ENCODE measurements around the gene CACNA2D2. TPM values are rescaled to one million over a fixed set of nuclear protein-coding genes. Genes with fewer than 3 reads are reported as not detected.
A peak's percentile ranks its signal among the peaks of the same experiment; 100 is the strongest.

The CACNA2D2 gene
- total and polyA plus RNA-seq, 2 of the 13 experiments (the other 11 are each of a cell fraction or from before 2014, with no cell fraction given) = not detected

DNA sequence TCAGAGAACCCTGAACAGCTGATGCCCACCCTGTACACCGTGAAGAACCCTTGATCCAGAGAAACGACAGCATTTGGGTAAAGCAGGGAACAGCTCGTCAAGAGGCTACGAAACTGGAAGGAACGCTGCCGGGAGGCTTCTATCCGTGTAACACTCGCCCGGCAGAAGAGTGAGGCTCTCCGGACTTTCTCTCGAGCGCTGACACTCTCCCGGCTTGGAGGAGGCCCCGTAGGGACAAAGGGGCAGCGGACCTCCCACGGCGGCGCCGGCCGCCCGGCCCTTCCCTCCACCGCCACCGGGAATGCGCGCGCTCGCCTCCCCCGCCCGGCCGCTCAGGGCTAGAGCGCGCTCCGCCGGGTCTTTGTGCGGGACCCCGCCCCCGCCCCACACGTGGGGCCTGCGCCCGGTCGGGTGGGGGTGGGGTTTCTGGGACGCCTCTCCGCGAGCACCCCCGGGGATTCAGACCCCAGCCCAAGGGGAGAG is 182.5 kb downstream of the CACNA2D2 start (continued):
- no peak for TF ChIP-seq HIC2 (CRISPR knock-in tag; IDR thresholded peaks at IDR 0.05; ENCODE audit: low read depth)
- TF ChIP-seq ZNF225 (CRISPR knock-in tag; IDR thresholded peaks at IDR 0.05) = peak; percentile 18; the same call in 1 of the 2 replicates
- no peak for TF ChIP-seq POLR2AphosphoS2 (IDR thresholded peaks at IDR 0.05; ENCODE audit: low read depth, low read length)
- no peak; the same call in 1 of the 2 replicates for TF ChIP-seq POLR2G (IDR thresholded peaks at IDR 0.05; ENCODE audit: low read depth, low read length)
- no peak for TF ChIP-seq ZNF44 (CRISPR knock-in tag; IDR thresholded peaks at IDR 0.05)
- TF ChIP-seq MED1 (CRISPR knock-in tag; IDR thresholded peaks at IDR 0.05) = no peak; the same call in 1 of the 2 replicates
- TF ChIP-seq ZNF513 (CRISPR knock-in tag; conservative IDR thresholded peaks at IDR 0.05) = no peak
- TF ChIP-seq, protein P1, sequence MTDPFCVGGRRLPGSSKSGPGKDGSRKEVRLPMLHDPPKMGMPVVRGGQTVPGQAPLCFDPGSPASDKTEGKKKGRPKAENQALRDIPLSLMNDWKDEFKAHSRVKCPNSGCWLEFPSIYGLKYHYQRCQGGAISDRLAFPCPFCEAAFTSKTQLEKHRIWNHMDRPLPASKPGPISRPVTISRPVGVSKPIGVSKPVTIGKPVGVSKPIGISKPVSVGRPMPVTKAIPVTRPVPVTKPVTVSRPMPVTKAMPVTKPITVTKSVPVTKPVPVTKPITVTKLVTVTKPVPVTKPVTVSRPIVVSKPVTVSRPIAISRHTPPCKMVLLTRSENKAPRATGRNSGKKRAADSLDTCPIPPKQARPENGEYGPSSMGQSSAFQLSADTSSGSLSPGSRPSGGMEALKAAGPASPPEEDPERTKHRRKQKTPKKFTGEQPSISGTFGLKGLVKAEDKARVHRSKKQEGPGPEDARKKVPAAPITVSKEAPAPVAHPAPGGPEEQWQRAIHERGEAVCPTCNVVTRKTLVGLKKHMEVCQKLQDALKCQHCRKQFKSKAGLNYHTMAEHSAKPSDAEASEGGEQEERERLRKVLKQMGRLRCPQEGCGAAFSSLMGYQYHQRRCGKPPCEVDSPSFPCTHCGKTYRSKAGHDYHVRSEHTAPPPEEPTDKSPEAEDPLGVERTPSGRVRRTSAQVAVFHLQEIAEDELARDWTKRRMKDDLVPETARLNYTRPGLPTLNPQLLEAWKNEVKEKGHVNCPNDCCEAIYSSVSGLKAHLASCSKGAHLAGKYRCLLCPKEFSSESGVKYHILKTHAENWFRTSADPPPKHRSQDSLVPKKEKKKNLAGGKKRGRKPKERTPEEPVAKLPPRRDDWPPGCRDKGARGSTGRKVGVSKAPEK (CRISPR knock-in tag; IDR thresholded peaks at IDR 0.05; ENCODE audit: borderline replicate concordance) = no peak
- no peak for TF ChIP-seq CEBPG (CRISPR knock-in tag; IDR thresholded peaks at IDR 0.05)
- TF ChIP-seq ZNF362 (CRISPR knock-in tag; IDR thresholded peaks at IDR 0.05; ENCODE audit: borderline replicate concordance) = no peak
- TF ChIP-seq KDM5A (IDR thresholded peaks at IDR 0.05; ENCODE audit: borderline replicate concordance, low read length) = 0 out of 2 replicates have a peak, but pooled peaks have one; percentile 74
- TF ChIP-seq, protein P2, sequence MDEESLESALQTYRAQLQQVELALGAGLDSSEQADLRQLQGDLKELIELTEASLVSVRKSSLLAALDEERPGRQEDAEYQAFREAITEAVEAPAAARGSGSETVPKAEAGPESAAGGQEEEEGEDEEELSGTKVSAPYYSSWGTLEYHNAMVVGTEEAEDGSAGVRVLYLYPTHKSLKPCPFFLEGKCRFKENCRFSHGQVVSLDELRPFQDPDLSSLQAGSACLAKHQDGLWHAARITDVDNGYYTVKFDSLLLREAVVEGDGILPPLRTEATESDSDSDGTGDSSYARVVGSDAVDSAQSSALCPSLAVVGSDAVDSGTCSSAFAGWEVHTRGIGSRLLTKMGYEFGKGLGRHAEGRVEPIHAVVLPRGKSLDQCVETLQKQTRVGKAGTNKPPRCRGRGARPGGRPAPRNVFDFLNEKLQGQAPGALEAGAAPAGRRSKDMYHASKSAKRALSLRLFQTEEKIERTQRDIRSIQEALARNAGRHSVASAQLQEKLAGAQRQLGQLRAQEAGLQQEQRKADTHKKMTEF (CRISPR knock-in tag; IDR thresholded peaks at IDR 0.05) = no peak
- no peak for TF ChIP-seq BCL3 (CRISPR knock-in tag; IDR thresholded peaks at IDR 0.05)
- no peak for TF ChIP-seq ZNF644 (CRISPR knock-in tag; IDR thresholded peaks at IDR 0.05; ENCODE audit: low read depth)
- no peak for TF ChIP-seq ZNF274 (CRISPR knock-in tag; IDR thresholded peaks at IDR 0.05)
- TF ChIP-seq FOXP1 (IDR thresholded peaks at IDR 0.05) = no peak
- TF ChIP-seq FOXP1 (CRISPR knock-in tag; IDR thresholded peaks at IDR 0.05) = no peak
- TF ChIP-seq REXO4 (CRISPR knock-in tag; IDR thresholded peaks at IDR 0.05; ENCODE audit: borderline replicate concordance) = no peak
- peak; percentile 36; the same call in 1 of the 2 replicates for TF ChIP-seq TAF1 (CRISPR knock-in tag; IDR thresholded peaks at IDR 0.05)

Data from HepG2 (cell line).